ENCODE data around the gene ARHGAP12. TPM values are rescaled to one million over a fixed set of nuclear protein-coding genes. Genes with fewer than 3 reads are reported as not detected.

Gene ARHGAP12
- total and polyA plus RNA-seq, 2 experiments from 2014 or later = 12.7 to 29.1 TPM

GRCh38 chr10:31953480-31953879 is 24.8 kb upstream of the ARHGAP12 start:
- Histone ChIP-seq H3K4me1 (ENCODE audit: low read depth) (no peaks in the 10 kb centered on the region), H3K9me3 (ENCODE audit: low read depth) (no peaks in the 10 kb centered on the region), H3K27ac (no peak overlapping the region), H3K4me3 (no peak overlapping the region), H3K27me3 (no peaks in the 10 kb centered on the region), H3K36me3 (no peaks in the 10 kb centered on the region)
- DNase-seq (ENCODE audit: low read depth in 1 of 2, low spot score in 1 of 2) = no peak
- TF ChIP-seq CTCF (IDR thresholded peaks at IDR 0.05; ENCODE audit: low read depth, low read length) = no peak

GRCh38 chr10:31953080-31953479 is 24.4 kb upstream of the ARHGAP12 start:
- Histone ChIP-seq H3K9me3 (ENCODE audit: low read depth) (no peaks in the 10 kb centered on the region), H3K4me1 (ENCODE audit: low read depth) (no peaks in the 10 kb centered on the region), H3K36me3 (no peaks in the 10 kb centered on the region), H3K27ac (no peak overlapping the region), H3K4me3 (no peak overlapping the region), H3K27me3 (no peaks in the 10 kb centered on the region)
- TF ChIP-seq CTCF (IDR thresholded peaks at IDR 0.05; ENCODE audit: low read depth, low read length) = no peak
- no peak for DNase-seq (ENCODE audit: low read depth in 1 of 2, low spot score in 1 of 2)

- Histone ChIP-seq H3K27ac (no peak overlapping the region), H3K4me1 (ENCODE audit: low read depth) (no peaks in the 10 kb centered on the region), H3K36me3 (no peaks in the 10 kb centered on the region), H3K27me3 (no peaks in the 10 kb centered on the region), H3K9me3 (ENCODE audit: low read depth) (no peaks in the 10 kb centered on the region), H3K4me3 (no peak overlapping the region)
- DNase-seq (ENCODE audit: low read depth in 1 of 2, low spot score in 1 of 2) = no peak
- no peak for TF ChIP-seq CTCF (IDR thresholded peaks at IDR 0.05; ENCODE audit: low read depth, low read length)
Measured at GRCh38 chr10:31952066-31952465, 23.4 kb upstream of the ARHGAP12 start.

- Histone ChIP-seq H3K4me1 (ENCODE audit: low read depth) (no peaks in the 10 kb centered on the region), H3K9me3 (ENCODE audit: low read depth) (no peaks in the 10 kb centered on the region), H3K36me3 (no peaks in the 10 kb centered on the region), H3K27ac (no peak overlapping the region), H3K27me3 (no peaks in the 10 kb centered on the region), H3K4me3 (no peak overlapping the region)
- no peak for DNase-seq (ENCODE audit: low read depth in 1 of 2, low spot score in 1 of 2)
- no peak for TF ChIP-seq CTCF (IDR thresholded peaks at IDR 0.05; ENCODE audit: low read depth, low read length)
Measured at GRCh38 chr10:31949266-31949665, 20.6 kb upstream of the ARHGAP12 start.

GRCh38 chr10:31948021-31948420 is 19.4 kb upstream of the ARHGAP12 start:
- no peak for DNase-seq (ENCODE audit: low read depth in 1 of 2, low spot score in 1 of 2)
- Histone ChIP-seq H3K4me3 (no peak overlapping the region), H3K4me1 (ENCODE audit: low read depth) (no peaks in the 10 kb centered on the region), H3K27me3 (no peaks in the 10 kb centered on the region), H3K9me3 (ENCODE audit: low read depth) (no peaks in the 10 kb centered on the region), H3K36me3 (no peaks in the 10 kb centered on the region), H3K27ac (no peak overlapping the region)
- TF ChIP-seq CTCF (IDR thresholded peaks at IDR 0.05; ENCODE audit: low read depth, low read length) = no peak
